Femur (tissue), 1 donor: ENCODE results near the gene TRIOBP.
A peak's percentile ranks its signal among the peaks of the same experiment; 100 is the strongest.

Experiments used
- DNase-seq: peaks from one replicate; pipeline ENCODE4 v3.0.0-alpha.2; 2017

TRIOBP gene

DNA sequence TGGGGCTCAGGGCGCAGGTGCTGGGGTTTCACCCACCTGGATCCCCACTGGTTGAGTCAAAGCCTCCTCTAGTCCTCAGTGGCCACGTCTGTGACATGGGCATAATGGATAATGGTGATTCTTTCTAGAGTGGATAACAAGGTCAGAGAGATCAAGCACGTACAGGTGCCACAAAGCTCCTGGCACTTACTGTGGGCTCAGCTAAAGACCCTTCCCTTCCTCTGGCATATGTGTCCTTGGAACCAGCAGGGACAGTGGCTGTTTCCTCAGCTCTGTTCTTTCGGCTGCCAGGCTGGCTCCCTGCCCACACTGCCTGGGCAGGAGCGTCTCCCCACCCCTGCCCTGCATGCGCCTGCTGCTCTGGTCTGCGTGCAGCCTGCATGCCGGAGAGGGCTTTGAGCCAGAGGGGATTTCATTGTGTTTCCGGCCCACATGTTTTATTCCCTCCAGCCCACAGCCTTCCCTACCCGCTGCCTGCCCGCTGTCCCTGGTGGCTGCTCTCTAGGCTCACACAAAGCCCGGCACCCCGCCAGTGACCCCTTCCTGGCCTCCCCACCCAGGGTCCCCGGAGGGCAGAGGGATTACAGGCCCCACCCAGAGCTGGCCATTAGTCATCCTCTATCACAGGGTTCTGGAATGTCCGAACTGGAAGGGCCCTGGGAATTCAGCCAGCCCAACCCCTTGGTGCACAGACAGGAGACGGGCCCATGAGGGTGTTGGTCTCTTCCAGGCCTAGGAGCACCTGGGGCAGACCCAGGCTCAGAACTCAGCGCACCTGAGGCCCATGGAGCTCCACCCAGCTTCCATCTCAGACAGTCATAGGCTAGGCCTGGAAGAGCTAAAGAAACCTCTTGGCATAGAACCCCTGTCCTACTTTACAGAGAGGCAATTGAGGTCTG, 55.6 kb downstream of the TRIOBP start:
- DNase-seq: peak; percentile 88

DNA sequence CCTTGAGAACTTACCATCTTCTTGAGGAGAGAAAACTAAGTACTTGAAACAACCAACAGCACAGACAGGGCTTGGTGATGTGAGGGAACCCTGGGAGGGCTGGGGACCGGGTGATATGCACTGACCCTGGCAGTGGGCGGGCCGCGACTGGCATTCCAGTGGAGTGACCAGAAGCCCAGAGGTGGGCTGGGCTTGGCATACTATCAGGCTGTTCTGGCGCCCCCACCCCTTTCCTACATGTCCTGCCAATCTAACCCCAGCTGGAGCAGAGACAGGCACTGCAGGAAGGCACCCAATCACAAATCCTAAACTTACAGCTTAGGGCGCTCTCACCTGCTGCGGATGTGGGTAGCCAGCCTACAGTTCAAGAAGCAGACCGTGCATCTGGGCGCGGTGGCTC, 56.9 kb downstream of the TRIOBP start:
- DNase-seq: no peak

DNA sequence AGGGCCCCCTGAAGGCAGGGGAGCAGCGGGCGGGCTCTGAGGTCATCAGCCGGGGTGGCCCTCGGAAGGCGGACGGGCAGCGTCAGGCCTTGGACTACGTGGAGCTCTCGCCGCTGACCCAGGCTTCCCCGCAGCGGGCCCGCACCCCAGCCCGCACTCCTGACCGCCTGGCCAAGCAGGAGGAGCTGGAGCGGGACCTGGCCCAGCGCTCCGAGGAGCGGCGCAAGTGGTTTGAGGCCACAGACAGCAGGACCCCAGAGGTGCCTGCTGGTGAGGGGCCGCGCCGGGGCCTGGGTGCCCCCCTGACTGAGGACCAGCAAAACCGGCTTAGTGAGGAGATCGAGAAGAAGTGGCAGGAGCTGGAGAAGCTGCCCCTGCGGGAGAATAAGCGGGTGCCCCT, 60.8 kb downstream of the TRIOBP start:
- DNase-seq: no peak

DNA sequence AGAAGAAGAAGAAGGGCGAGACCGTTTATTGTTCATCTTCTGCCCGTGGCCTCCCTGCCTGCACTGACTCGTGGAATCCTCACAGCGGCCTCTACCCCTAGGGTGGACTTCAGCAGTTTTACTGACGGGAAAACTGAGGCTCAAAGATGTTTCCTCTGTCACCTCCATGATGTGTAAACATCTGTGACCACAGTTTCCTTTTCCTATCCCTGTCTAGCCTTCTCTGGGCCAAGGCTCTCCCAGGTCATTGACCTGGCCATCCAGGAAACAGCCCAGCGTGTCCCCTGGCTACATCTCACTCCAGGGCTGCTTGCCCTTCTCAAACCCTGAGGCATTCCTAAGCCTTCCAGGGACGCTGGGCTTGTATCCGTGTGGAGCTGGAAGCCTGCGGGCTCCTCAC, 61.8 kb downstream of the TRIOBP start:
- no peak for DNase-seq

DNA sequence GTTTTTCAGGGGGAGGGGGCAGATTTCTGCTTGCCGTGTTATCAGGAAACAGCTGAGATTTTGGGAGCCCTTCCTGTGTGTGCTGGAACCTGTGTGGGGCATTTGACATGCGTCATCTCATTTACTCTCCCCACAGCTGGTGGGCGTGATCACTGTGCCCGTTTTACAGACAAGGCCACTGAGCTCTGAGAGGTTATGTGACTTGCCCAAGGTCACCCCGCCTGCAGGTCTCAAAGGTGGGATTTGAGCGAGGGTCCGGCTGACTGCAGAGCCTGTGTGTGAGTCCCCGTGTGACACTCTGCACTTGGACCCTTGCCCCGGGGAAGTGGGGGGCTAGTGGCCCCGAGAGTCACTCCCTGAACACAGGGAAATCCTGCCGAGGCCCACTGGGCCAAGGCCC, 62.4 kb downstream of the TRIOBP start:
- DNase-seq: no peak

DNA sequence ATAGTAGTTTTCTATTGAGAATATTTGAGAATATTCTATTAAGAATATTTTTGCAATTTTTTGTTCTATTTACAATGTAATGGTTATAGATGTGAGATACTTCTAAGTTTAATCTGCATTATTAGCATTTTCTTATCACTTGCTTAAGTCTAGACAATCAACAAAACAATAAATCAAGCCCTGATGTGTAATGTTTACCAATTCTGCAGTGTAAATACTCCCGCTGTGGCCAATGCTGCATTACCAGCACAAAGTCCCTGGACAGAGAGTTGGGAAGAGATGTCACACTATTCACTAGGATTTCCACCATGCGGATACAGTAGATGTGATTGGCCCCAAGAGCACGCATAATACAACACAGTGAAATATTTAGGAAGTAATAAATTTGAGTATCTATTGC, 63.3 kb downstream of the TRIOBP start:
- DNase-seq: no peak

DNA sequence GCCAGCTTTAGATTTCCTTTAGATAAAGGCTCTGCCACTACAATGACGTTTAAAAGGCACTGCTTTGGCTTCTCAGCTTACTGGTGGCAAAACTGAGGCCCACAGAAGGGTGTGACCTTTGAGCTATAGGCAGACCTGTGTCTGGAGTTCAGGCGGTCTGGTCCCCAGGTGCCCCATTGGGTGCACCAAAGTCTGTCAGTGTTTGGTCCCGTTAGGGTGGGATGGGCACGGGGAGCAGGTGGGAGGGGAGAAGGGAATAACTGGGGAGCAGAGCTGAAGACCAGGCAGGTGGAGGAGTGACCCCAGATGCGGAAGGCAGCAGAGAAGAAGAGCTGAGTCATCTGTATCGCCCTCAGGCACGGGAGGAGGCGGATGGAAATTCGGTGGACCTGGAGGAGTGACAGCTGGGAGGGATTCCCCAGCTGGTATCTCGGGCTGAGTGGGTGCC, 65.6 kb downstream of the TRIOBP start:
- no peak for DNase-seq

DNA sequence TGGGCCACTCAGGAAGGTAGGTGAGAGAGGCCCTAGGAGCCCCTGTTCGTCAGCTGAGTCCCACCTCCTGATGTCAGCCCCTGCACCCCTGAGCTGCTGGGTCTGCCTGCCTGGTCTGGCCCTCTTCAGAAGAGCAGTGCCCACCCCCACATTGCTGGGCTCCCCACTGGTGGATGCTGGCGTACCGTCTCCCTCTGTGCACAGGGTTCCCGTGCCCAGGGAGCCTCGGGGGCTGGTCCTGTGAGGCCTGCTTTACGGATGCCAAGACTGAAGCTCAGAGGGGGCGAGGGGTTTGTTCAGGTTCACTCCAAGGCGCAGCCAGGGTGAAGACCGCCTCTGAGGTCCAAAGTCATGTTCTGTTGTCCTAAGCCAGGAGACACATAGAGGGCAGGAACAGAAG, 66.2 kb downstream of the TRIOBP start:
- no peak for DNase-seq

DNA sequence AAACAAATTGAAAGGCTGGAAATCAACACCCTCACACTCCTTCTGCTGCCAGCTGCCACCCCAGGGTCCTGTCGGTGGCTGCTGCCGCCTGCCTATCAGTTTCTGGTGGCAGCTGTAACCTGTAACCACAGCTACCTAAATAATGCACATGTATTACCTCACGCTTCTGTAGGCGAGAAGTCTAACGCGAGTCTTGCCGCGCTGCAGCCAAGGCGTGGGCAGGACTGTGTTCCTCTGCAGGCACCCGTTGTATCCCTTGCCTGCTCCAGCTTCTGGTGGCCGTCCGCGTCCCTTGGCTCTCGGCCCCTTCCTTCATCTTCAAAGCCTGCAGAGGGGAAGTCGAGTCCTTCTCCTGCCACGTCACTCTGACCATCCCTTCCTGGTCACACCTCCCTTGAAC, 66.8 kb downstream of the TRIOBP start:
- DNase-seq: no peak

DNA sequence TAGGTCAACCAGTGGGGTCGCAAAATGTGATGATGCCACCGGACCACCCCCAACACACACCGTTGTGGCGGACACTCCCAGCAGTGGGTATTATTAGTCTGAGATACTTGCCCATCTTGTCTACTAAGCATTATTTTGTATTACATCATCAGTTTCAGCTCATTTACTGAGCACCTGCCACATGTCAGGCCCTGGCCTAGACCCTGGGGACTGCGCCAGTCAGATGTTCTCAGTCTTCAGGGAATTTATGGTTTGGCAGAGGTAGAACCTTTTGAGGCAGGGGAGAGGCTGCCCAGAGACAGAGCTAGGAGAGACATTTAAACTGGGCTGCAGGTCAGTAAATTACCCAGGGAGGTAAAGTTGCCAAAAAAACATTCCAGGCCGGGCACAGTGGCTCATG, 67.8 kb downstream of the TRIOBP start:
- no peak for DNase-seq

DNA sequence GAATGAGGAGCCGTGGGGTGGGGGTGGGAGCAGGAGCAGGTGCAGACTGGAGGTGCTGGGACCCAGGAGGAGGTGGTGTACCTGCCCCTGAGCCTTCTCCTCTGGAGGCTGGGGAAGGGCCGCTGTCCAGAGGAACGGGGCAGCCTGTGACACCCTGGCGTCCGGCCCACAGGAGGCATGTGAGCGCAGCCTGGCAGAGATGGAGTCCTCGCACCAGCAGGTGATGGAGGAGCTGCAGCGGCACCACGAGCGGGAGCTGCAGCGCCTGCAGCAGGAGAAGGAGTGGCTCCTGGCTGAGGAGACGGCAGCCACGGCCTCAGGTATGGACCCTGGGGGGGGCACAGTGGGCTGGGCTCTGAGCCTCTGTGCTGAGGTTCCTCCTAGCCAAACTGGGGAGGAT, 68.7 kb downstream of the TRIOBP start:
- no peak for DNase-seq

DNA sequence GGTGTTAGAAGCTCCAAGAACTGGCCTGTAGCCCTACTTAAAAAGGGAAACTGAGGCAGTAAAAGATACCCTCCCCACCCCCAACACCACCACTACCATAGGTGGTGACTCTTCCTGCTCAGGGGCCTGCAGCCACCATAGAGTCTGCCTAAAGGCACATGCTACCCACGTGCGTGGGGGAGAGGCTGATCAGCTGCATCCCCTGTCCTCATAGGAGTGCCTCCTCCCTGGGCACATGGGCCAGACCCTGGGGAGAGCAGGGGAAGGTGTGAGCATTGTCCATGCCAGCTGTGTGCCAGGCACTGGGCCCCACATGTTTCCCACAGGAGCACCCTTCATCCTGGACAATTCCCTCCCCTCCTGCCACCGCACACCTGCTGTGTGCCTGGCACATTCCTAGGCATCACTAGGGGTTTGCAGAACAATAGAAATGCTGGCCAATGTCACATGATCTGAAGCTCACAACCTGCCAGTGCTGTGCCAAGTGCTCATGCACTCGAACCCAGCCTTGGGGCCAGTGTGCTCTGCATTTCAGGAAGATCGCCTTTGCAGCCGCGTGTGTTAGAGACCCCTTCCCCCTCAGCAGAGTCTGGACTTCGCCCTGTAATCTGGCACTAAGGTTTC, 69.2 kb downstream of the TRIOBP start:
- no peak for DNase-seq

DNA sequence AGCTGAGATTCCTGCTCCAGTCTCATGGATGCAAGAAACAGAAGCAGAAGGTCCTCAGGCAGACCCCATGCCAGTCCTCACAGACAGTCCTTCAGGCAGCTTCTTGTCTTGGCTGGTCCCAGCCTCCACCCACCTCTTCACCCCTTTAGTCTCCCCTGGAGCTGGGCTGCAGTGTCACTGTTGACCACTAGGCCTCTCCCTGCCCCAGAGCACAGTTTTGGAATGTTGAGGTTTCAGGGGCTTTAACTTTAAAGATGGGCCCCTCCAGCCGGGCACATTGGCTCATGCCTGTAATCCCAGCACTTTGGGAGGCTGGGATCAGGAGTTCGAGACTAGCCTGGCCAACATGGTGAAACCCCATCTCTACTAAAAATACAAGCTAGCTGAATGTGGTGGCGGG, 71.4 kb downstream of the TRIOBP start:
- DNase-seq: no peak

DNA sequence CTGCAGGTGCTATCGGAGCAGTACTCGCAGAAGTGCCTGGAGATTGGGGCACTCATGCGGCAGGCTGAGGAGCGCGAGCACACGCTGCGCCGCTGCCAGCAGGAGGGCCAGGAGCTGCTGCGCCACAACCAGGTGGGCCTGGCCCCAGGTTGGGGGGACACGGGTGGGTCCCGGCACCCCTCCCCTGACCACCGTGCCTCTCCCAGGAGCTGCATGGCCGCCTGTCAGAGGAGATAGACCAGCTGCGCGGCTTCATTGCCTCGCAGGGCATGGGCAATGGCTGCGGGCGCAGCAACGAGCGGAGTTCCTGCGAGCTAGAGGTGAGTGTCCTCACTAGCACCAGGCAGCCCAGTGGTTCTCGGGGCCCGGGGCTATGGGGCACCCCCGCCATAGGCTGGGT, 72.2 kb downstream of the TRIOBP start:
- DNase-seq: no peak

DNA sequence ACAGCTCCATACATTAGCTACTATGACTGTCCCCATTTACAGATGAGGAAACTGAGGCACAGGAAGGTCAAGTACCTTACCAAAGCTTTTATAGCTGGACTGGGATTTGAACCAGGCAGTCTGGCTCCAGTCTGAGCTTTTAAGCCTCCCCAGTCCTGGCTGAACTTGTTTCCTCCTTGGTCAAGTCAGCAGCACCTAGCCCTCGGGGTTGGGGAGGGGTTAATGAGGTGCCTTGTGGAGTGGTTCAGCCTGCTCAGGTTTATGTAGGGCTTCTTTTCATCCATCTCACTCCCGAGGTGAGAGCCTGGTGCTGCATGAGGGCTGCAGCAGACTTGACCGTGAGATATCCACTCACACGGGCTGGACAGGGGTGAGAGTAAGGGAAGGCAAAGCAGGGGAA, 74.2 kb downstream of the TRIOBP start:
- no peak for DNase-seq

DNA sequence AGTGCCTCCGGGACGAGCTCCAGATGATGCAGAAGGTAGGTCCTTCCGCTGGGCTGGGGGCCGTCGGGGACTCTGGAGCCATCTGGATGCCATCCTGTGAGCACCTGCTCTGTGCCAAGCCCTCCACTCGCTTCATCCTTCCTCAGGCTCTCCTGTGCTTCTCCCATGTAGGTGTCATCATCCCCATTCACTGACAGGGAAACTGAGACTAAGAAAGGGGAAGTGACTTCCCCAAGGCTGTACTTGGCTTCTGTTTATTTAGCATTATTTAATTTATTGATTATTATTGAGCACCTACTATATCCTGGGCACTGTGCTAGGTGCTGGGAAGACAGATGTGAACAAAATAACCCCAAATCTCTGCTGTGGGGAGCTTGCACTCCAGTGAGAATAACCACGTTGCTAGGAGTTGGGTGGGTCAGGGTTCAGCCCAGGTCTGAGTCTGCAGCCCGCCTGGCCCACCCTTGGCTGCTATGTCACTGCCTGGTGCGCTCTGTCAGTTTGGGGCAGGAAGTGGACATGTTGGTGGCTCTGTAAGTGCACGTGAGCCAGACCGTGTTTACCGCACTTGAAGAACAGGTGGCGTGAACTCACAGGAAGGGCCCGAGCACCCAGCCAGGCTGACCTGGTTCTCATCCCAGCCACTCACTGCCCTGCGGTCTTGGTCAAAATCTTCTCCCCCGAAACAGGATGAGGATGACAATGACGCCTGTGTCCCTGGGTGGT, 75.0 kb downstream of the TRIOBP start:
- no peak for DNase-seq

DNA sequence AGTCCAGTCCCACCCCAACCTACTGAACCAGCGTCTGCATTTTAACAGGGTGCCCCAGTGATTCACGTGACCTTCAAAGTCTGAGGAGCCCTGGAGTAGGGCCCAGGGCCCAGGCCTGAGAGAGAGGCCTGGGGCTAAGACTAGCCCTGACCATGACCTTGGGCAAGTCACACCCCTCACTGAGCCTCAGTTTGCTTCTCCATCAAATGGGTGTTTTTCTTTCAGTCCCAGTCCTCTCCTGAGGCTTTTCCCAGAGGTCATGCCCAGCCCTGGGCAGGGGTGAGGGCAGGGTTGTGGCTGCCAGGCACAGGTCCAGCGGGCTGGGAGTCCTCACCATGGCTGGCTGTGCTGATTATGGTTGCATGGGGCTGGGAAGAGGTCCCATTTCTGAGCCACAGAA, 77.9 kb downstream of the TRIOBP start:
- DNase-seq: no peak

DNA sequence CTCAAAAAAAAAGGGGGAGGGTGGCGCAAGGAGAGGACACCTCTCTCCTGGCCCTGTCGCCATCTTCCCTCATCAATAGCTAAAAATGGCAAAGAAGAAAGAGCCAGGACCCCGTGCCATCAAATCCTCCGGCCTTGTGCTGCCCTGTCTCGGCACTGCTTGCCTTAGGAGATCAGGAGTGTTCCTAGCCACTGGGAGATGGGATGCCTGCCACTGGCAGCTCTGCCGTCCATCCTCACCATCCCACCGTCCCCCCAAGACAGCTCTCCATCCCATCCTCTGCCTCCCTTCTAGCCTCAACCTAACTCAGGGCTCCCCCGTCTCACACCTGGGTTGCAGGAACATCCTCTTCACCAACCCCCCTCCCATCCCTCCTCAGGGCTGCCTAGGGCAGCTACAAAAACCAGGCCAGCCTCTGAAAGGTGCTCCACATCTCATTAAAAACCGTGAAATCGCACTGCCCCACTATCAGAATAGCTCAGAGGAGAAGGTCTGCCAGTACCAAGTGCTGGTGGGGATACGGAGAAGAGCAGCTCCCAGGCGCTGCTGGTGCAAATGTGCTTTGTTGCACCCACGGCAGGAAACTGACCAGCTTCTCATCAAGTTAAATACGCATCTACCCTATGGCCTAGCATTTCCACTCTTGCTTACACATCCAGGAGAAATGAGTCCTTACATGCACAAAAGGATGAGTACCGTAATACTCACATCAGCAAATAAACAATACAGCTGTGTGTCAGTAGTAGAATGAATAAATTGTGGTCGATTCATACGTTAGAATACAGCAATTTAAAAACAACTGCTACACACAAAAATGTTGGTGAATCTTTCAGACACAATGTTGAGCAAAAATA, 79.2 kb downstream of the TRIOBP start:
- no peak for DNase-seq

DNA sequence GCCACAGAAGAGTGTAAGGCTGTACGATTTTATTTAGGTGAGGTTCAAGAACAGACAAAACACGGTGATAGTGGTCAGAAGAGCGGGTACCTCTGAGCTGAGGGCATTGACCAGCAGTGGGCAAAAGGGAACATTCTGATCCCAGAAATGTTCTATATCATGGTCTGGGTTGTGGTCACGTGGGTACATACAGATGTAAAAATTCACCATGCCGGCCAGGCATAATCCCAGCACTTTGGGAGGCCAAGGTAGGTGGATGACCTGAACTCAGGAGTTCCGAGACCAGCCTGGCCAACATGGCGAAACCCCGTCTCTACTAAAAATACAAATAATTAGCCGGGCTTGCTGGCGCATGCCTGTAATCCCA, 79.8 kb downstream of the TRIOBP start:
- DNase-seq: no peak

DNA sequence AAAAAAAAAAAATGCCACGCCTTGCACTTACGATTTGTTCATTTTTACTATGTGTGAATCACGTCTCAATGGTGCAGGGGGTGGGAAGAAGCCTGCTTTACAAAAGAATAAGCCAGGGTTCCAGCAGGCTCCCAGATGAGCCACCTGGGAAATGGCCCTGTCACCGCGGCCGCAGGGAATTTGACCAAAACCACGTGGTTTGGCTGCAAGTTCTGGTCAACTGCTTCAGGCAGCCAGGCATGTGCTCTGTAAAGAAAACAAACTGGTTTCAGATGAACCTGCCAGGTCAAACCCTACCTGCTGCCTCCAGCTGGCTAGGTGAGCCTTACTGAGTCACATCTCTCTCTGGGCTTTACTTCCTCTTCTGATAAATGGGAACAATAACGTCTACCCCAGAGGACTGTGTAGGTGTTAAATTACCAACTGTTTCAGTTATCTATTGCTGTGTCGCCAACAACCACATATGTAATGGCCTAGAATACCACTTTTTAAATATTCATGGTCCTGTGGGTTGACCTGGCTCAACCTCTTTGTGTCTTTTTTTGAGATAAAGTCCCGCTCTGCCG, 80.4 kb downstream of the TRIOBP start:
- DNase-seq: no peak

DNA sequence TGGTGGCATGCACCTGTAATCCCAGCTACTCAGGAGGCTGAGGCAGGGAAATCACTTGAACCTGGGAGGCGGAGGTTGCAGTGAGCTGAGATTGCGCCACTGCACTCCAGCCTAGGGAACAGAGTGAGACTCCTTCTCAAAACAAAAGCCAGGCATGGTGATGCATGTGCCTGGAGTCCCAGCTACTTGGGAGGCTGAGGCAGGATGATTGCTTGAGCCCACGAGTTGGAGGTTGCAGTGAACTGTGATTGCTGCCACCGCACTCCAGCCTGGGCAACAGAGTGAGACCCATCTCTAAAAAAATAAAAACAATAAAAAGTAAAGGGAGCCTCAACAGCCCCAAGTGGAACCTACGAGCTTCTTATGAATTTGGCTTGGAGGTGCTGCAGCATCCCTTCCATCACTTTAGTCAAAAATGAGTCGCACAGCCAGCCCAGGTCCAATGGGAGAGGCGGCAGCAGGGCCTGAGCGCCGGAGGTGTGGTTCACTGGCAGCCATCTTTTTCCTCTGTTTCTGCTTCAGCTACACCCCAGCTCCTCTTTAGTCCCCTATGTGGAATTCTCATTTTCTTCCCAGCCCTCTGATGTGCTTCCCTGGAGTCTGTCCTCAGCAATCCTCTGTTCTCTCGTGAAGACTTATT, 81.6 kb downstream of the TRIOBP start:
- no peak for DNase-seq

DNA sequence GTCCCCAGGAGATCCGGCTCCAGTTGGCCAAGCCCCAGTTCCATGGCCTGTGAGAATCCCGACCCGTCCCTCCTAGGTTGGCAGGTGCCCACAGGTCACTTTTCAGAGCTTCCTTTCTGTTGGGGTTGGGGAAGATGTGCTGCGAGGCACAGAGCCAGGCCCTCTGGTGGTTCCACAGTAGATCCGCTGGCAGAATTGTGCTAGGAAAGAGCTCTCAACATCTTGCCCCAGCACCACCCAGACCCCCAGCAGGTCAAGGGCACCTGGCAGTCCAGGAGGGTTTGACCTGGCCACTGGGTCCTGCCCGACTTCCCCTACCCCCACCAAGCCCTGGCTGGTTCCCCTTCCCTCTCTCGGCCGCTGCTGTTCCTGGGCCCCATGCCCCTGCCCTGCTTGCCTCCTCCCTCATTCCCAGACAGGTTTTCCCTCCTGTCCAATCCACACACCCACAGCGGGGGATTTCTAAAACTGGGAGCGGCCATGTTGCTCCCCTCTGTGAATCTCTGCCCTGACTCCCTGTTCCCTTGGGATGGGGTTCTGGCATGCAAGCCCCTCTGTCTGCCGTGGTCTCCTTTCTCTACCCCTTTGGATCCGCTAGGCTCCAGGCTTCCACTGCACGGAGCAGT, 84.7 kb downstream of the TRIOBP start:
- no peak for DNase-seq
